AG04449 (cell line): Measurements from ENCODE around the gene FHL3.

Source experiments
- CTCF ChIA-PET: fragments of 350-600 bp; formaldehyde crosslinking; extraction: SDS; loops from one replicate; lab custom pipeline; 2021; ENCODE audit warnings: antibody characterized with exemption; lab: Yijun Ruan, JAX
- POLR2A ChIA-PET: fragments of 400-600, 350-600 bp; formaldehyde crosslinking; extraction: SDS; loops from one replicate; lab custom pipeline; 2020; ENCODE audit warnings: antibody characterized with exemption, inconsistent platforms; lab: Yijun Ruan, JAX
- DNase-seq: peaks from one replicate; pipeline ENCODE4 v3.0.0-alpha.2; 2010; ENCODE audit warnings: low read depth, low spot score
- H3K4me3 ChIP-seq: 2 replicates; pipeline ENCODE4 v1.5.1; 2011; ENCODE audit warnings: low read depth, mild to moderate bottlenecking, control low read depth, low read length
- TF ChIP-seq, protein P1 (sequence below): IDR thresholded peaks from one replicate; pipeline ENCODE4 v1.5.1; 2011; ENCODE audit warnings: mild to moderate bottlenecking, moderate library complexity, low read length, control low read depth, inconsistent platforms; ENCODE audit not compliant: insufficient read depth; ENCODE audit errors: missing control alignments

The FHL3 gene

DNA sequence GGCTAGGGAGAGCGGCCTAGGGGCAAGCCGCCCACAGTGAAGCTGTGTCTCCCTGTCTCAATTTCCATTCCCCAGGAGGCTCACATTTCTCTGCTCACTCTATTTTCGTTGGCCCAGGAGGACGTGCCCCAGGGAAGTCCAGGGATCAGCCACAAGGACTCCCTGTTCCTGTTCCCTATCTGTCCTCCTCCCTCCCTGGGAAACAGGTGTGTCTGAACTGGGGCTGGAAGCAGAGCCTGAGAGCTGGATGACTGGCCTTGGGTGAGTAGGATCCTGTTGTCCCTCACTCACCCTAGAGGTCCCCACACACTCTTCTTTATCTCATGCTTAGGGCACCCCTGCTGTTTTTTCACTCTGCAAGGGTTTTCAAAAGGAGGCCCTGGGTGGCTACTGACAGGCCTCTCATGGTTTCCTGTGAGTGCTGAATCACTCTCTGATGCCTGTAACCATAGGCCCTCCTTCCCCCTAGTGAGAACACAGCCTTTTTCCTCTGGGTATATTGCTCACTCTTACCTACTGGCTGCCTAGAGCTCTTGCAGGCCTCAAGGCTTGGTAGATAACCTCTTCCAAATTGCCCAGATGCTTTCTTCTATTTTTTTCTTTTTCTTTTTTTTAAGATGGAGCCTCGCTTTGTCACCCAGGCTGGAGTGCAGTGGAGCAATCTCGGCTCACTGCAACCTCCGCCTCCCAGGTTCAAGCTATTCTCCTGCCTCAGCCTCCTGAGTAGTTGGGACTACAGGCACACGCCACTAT is 4.0 kb upstream of the FHL3 start:
- ChIA-PET POLR2A (interaction anchor here (0.7 kb wide), 1 partner anchor 10 kb away, joined by 3 read pairs; no protein-coding TSS in a partner anchor), CTCF (interaction anchor here (1.3 to 6.9 kb wide), 6 partner anchors 8 to 19 kb away, joined by 3 to 50 read pairs (median 14); partner anchors contain the start of gene SF3A3)
- H3K4me3 ChIP-seq = no peak overlapping the region
- DNase-seq = no peak
- TF ChIP-seq, protein P1, sequence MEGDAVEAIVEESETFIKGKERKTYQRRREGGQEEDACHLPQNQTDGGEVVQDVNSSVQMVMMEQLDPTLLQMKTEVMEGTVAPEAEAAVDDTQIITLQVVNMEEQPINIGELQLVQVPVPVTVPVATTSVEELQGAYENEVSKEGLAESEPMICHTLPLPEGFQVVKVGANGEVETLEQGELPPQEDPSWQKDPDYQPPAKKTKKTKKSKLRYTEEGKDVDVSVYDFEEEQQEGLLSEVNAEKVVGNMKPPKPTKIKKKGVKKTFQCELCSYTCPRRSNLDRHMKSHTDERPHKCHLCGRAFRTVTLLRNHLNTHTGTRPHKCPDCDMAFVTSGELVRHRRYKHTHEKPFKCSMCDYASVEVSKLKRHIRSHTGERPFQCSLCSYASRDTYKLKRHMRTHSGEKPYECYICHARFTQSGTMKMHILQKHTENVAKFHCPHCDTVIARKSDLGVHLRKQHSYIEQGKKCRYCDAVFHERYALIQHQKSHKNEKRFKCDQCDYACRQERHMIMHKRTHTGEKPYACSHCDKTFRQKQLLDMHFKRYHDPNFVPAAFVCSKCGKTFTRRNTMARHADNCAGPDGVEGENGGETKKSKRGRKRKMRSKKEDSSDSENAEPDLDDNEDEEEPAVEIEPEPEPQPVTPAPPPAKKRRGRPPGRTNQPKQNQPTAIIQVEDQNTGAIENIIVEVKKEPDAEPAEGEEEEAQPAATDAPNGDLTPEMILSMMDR = no peak

DNA sequence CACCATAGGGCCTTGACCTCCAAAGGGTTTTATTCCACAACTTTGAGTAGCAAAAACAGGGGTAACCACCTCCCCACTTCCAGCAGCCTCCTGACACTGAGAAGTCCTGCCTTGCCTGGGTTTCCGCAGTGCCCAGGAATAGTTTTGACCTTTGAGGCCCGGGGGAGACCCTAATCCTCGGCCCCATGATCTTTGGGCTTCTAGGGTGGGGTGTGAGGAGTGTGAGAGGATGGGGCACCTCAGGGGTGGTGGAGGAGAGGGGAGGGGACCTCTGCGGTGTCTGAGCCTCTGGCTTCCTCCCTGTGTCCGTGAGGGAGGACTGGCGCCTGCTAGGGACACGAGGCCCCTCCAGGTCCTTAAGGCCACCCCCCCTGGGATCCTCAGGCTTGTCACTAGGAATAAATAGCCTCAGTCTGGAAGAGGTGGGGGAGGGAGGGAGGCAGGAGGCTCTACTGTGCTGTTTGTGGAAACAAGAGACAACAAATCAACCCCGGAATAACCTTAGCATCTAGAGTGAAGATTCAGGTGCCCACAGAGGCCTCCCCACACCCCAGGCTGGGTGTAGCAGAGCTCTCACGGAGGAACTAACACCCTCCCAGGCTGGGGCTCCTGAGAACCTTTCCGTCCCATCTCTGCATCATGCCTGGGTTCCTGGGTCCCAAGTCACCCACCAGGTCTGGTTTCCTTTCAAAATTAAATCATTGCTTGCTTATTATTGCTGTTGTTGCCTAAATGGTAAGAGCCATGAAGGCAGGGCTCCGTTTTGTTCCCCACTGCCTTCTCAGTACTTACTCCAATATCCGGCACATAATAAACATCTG is 904 bp upstream of the FHL3 start:
- TF ChIP-seq, protein P1 = no peak
- CTCF ChIA-PET = interaction anchor here (4.2 kb wide), 1 partner anchor 16 kb away, joined by 23 read pairs; the partner anchor contains the start of gene SF3A3
- peak overlapping the region; percentile 93 for H3K4me3 ChIP-seq
- POLR2A ChIA-PET = no interaction called here
- no peak for DNase-seq

DNA sequence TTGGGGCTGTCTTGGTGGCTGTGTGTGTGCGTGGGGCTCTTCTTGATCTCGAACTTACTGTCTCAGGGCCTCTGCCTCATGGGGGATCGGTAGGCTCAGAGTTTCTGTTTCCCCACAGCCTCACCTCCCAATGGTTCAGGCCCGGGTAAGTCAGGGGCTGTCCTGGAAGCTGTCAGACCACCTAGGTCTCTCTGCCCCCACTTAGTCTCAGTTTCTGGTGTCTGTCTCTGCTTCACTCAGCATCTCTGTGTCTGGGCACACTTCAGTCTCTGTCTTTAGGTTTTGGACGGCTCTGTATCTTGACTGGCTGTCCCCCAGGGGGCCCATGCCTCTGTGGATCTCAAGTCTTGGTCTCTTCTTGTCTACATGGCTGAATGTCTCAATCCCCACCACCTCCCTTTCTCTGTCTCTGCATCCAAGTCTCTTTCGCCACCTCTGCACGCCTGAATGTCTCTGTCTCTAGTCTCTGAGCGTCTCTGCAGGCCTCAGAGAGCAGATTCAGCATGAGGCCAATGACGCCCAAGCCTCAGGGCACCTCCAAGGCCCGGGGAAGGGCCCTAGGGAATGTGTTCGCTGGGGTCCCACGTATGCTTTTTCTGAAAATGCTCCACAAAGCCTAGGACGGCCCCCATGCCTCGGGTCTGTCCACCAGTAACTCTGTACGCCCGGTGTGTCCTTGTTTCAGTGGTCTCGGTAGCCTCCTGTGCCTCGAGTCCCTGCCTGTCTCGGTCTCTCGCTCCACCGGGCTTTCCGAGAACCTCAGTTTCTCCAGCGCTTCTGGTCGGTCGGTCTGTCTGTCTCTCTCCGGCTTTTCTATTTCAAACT is 818 bp downstream of the FHL3 start:
- DNase-seq = no peak
- TF ChIP-seq, protein P1 = no peak
- CTCF ChIA-PET = interaction anchor here (6.8 to 16.5 kb wide), 2 partner anchors 14 to 16 kb away, joined by 68 to 398 read pairs; partner anchors contain the start of genes SF3A3 and UTP11
- peak overlapping the region; percentile 93 for H3K4me3 ChIP-seq
- POLR2A ChIA-PET = interaction anchor here (0.9 to 1.7 kb wide), 4 partner anchors 9 to 15 kb away, joined by 3 to 6 read pairs (median 6); partner anchors contain the start of genes SF3A3 and UTP11

DNA sequence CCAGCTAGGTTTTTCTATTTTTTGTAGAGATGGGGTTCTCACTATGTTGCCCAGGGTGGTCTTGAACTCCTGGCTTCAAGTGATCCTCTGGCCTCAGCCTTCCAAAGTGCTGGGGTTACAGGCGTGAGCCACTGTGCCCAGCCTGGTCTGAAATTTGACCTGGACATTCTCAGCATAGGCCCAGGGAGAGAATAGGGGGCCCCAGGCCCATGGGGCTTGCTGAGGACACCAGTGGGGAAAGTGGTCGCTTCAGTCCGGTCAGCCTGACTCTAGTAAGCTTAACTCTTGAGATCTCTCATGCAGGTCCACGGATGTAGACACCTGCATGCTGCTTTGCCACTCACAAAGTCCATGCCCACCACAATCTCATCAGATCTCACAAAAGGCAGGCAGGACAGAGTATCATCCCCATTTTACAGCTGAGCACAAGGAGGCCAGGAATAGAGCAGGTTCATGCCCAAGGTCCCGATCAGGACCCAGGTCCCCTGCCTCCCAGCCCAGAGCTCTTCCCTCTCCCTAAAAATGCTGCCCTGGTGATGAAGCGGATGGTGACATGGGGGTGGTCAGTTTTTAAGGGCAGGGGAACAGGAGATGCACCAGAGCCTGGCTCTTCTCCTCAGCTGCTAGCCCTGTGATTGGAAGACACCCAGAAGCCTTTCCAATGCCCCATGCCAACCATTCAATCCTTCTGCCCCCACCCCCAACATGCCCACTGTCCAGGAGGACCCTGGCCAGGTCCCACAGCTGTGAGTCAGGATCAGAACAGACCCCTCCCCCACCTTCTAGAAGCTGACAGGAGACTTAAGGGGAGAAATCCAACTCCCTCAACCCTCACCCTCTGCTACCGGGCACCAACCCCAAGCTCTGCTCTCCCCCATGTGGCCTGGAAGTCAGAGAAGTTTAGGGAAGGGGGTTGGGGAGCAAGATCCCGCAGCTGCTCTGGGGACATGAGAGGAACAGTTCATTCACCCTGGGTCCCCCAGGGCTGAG is 1.8 kb downstream of the FHL3 start:
- DNase-seq = no peak
- peak overlapping the region; percentile 93 for H3K4me3 ChIP-seq
- TF ChIP-seq, protein P1 = no peak
- ChIA-PET CTCF (interaction anchor here (6.8 to 16.5 kb wide), 2 partner anchors 13 to 17 kb away, joined by 68 to 398 read pairs; partner anchors contain the start of genes SF3A3 and UTP11), POLR2A (interaction anchor here (0.6 to 1.7 kb wide), 5 partner anchors 9 to 1670 kb away, joined by 3 to 6 read pairs (median 5); partner anchors contain the start of genes SF3A3 and UTP11)
